Type B pancreatic cell (in vitro differentiated cells): ENCODE measurements around the gene TXLNB. TPM values are rescaled to one million over a fixed set of nuclear protein-coding genes. Genes with fewer than 3 reads are reported as not detected.
A peak's percentile ranks its signal among the peaks of the same experiment; 100 is the strongest.

Experiments
- DNase-seq: peaks from one replicate; pipeline ENCODE4 v3.0.0; 2021; ENCODE audit warnings: mixed read lengths; ENCODE audit not compliant: unreplicated experiment; ENCODE audit errors: extremely low spot score
- H3K27ac Mint-ChIP-seq: 2 replicates; pipeline ENCODE4 v1.8.0; 2021; ENCODE audit warnings: mild to moderate bottlenecking, mixed read lengths
- H3K27me3 Mint-ChIP-seq: 2 replicates; pipeline ENCODE4 v1.8.0; 2021; ENCODE audit warnings: mixed read lengths
- H3K36me3 Mint-ChIP-seq: 2 replicates; pipeline ENCODE4 v1.8.0; 2021; ENCODE audit warnings: mixed read lengths
- H3K4me1 Mint-ChIP-seq: one replicate; pipeline ENCODE4 v1.8.0; 2021; ENCODE audit warnings: mixed read lengths; ENCODE audit not compliant: unreplicated experiment
- H3K4me3 Mint-ChIP-seq: 2 replicates; pipeline ENCODE4 v1.8.0; 2021; ENCODE audit warnings: mild to moderate bottlenecking, mixed read lengths
- H3K9me3 Mint-ChIP-seq: 2 replicates; pipeline ENCODE4 v1.8.0; 2021; ENCODE audit warnings: mixed read lengths
- CTCF ChIP-seq: fragments of 200-600 bp; sonication (generic); conservative IDR thresholded peaks from 2 replicates; pipeline ENCODE4 v1.5.0; 2021; ENCODE audit warnings: antibody characterized with exemption, mild to moderate bottlenecking
- long read RNA-seq: library from polyadenylated mRNA; unstranded; transcript quantifications from one replicate; pipeline ENCODE4 v2.0.0, GENCODE V29; 2020
- total RNA-seq: library from RNA; stranded (reverse); gene quantifications from 2 replicates; pipeline ENCODE4 v1.2.1, GENCODE V29; 2021; ENCODE audit warnings: low replicate concordance

TXLNB gene
- 0.22 TPM in 1 of 2 replicates, not detected in the other for total RNA-seq
- long read RNA-seq: 0 reads

- Mint-ChIP-seq H3K27me3 (no peaks in the 10 kb centered on the region), H3K36me3 (no peaks in the 10 kb centered on the region), H3K9me3 (peaks cover 4% of the 10 kb centered on the region), H3K4me3 (peak within 1 kb of the TSS; percentile 60), H3K27ac (peak within 1 kb of the TSS; percentile 68), H3K4me1 (peaks cover 16% of the 10 kb centered on the region)
- DNase-seq: peak; percentile 72
- TF ChIP-seq CTCF: no peak
Measured at GRCh38 chr6:139291813-139292619, at the start of gene TXLNB. Gene TXLNB (minus strand): TSS chr6:139291998. CDS start chr6:139288899, 3,099 bp downstream.

- H3K36me3 Mint-ChIP-seq: no peaks in the 10 kb centered on the region
- peaks cover 6% of the 10 kb centered on the region for H3K4me1 Mint-ChIP-seq
- H3K9me3 Mint-ChIP-seq: no peaks in the 10 kb centered on the region
- no peak for DNase-seq
- H3K27me3 Mint-ChIP-seq: no peaks in the 10 kb centered on the region
- no peak for TF ChIP-seq CTCF
- no peak overlapping the region for H3K4me3 Mint-ChIP-seq
- H3K27ac Mint-ChIP-seq: no peak overlapping the region
Measured at GRCh38 chr6:139341060-139341459, 49.3 kb upstream of the TXLNB start.

- Mint-ChIP-seq H3K27me3 (no peaks in the 10 kb centered on the region), H3K4me1 (no peaks in the 10 kb centered on the region), H3K9me3 (no peaks in the 10 kb centered on the region), H3K36me3 (no peaks in the 10 kb centered on the region), H3K27ac (no peak overlapping the region), H3K4me3 (no peak overlapping the region)
- no peak for TF ChIP-seq CTCF
- DNase-seq: no peak
Measured at GRCh38 chr6:139338795-139339194, 47.0 kb upstream of the TXLNB start.

- H3K27me3 Mint-ChIP-seq: no peaks in the 10 kb centered on the region
- no peak overlapping the region for H3K4me3 Mint-ChIP-seq
- no peaks in the 10 kb centered on the region for H3K36me3 Mint-ChIP-seq
- no peaks in the 10 kb centered on the region for H3K4me1 Mint-ChIP-seq
- no peak for DNase-seq
- H3K27ac Mint-ChIP-seq: no peak overlapping the region
- no peaks in the 10 kb centered on the region for H3K9me3 Mint-ChIP-seq
- no peak for TF ChIP-seq CTCF
Measured at GRCh38 chr6:139337830-139338229, 46.0 kb upstream of the TXLNB start.

- H3K27ac Mint-ChIP-seq: no peak overlapping the region
- H3K9me3 Mint-ChIP-seq: no peaks in the 10 kb centered on the region
- TF ChIP-seq CTCF: no peak
- H3K4me1 Mint-ChIP-seq: no peaks in the 10 kb centered on the region
- H3K4me3 Mint-ChIP-seq: no peak overlapping the region
- no peaks in the 10 kb centered on the region for H3K36me3 Mint-ChIP-seq
- no peak for DNase-seq
- H3K27me3 Mint-ChIP-seq: no peaks in the 10 kb centered on the region
Measured at GRCh38 chr6:139337001-139337400, 45.2 kb upstream of the TXLNB start.
